H1 (cell line): ENCODE measurements around the gene APPL2. TPM values are rescaled to one million over a fixed set of nuclear protein-coding genes. Genes with fewer than 3 reads are reported as not detected.

ENCODE experiments used
- GTF2F1 ChIP-seq: IDR thresholded peaks from 2 replicates; pipeline ENCODE4 v1.6.1; 2012; ENCODE audit warnings: low read depth, low read length, improper control_type of control experiment, borderline replicate concordance
- TEAD4 ChIP-seq: IDR thresholded peaks from 2 replicates; pipeline ENCODE4 v1.6.1; 2012; ENCODE audit warnings: low read depth, low read length, inconsistent platforms, mixed read lengths
- polyA plus RNA-seq, 7 experiments: library from polyadenylated mRNA; depleted of rRNA in 3 of 7; stranded (reverse) in 5 of 7; unstranded in 2 of 7; fragments of >200 nt in 5 of 7; fragments of 200-250 nt in 2 of 7; gene quantifications; 1 replicate in 5 of 7; 2 replicates in 1 of 7; 4 replicates in 1 of 7; pipeline versions ENCODE4 v1.2.1 to v1.2.3, GENCODE V29; 2011 to 2013; ENCODE audit warnings: missing spikeins in 2 of 7, mixed read lengths in 2 of 7
- total RNA-seq: library from RNA; stranded (reverse); fragmentation: NEBNext Ultra II Directional; extraction: Animal tissue kit (Norgen Biotek cat#: 25700); gene quantifications from 2 replicates; pipeline ENCODE4 v1.2.1, GENCODE V29; 2021

The APPL2 gene
- total and polyA plus RNA-seq, 2 of the 8 experiments (the other 6 are each of a cell fraction or from before 2014, with no cell fraction given), result 8.9 to 22.9 TPM

GRCh38 chr12:105212438-105212837, 23.5 kb downstream of the APPL2 start (continued):
- no peak for TF ChIP-seq TEAD4
- no peak for TF ChIP-seq GTF2F1
